ENCODE data around the gene TINCR. TPM values are rescaled to one million over a fixed set of nuclear protein-coding genes. Genes with fewer than 3 reads are reported as not detected.
"Not testable (repeated sequence)": the region's sequence is repeated elsewhere in the genome, so short reads cannot be mapped to it uniquely, and the experiment has no call there.

Gene TINCR
- total and polyA plus RNA-seq, 2 donors from 2014 or later, result 0.94 to 2.2 TPM

- DNase-seq (no peak), FAIRE-seq (no peak)
- TF ChIP-seq CTCF (IDR thresholded peaks at IDR 0.05; ENCODE audit: borderline replicate concordance, extremely low read depth, insufficient read depth), result no peak
- Histone ChIP-seq H3K9me3 (ENCODE audit: control insufficient read depth in 2 of 3, insufficient read depth in 1 of 3, low read length in 3 of 3) (no peaks in the 10 kb centered on the region), H3K4me3 (ENCODE audit: low read length in 3 of 3) (no peak overlapping the region), H3K36me3 (ENCODE audit: control insufficient read depth in 2 of 3, insufficient read depth in 3 of 3, low read length in 3 of 3) (peaks cover 21 to 72% (median 53%) of the 10 kb centered on the region in 3 donors), H3K4me1 (ENCODE audit: control insufficient read depth in 2 of 3, insufficient read depth in 2 of 3, low read depth in 1 of 3, low read length in 3 of 3) (peaks cover 0 to 10% (median 9%) of the 10 kb centered on the region in 3 donors), H3K27ac (ENCODE audit: low read depth in 2 of 2, low read length in 2 of 2) (no peak overlapping the region), H3K27me3 (ENCODE audit: control insufficient read depth, insufficient read depth, low read length) (no peaks in the 10 kb centered on the region), H3K9ac (ENCODE audit: low read length in 3 of 3) (no peak overlapping the region)
- intact Hi-C loops (cut with DNase I), result no loop called here
These were observed 45.4 kb upstream of the TINCR start for GRCh38 chr19:5612891-5613865.

GRCh38 chr19:5609881-5610448 lies 42.2 kb upstream of the TINCR start:
- intact Hi-C loops (cut with DNase I), result no loop called here

GRCh38 chr19:5608766-5609165 lies 41.0 kb upstream of the TINCR start:
- DNase-seq; intact Hi-C loops (cut with DNase I); H3K4me3 ChIP-seq (ENCODE audit: low read length in 3 of 3); H3K9ac ChIP-seq (ENCODE audit: low read length in 3 of 3); FAIRE-seq; H3K27me3 ChIP-seq (ENCODE audit: control insufficient read depth, insufficient read depth, low read length); H3K9me3 ChIP-seq (ENCODE audit: control insufficient read depth in 2 of 3, insufficient read depth in 1 of 3, low read length in 3 of 3): not testable (repeated sequence)
- Histone ChIP-seq H3K27ac (ENCODE audit: low read depth in 2 of 2, low read length in 2 of 2) (peak overlapping the region in 1 of 2 donors; percentile 45), H3K4me1 (ENCODE audit: control insufficient read depth in 2 of 3, insufficient read depth in 2 of 3, low read depth in 1 of 3, low read length in 3 of 3) (peaks cover 0 to 22% (median 13%) of the 10 kb centered on the region in 3 donors), H3K36me3 (ENCODE audit: control insufficient read depth in 2 of 3, insufficient read depth in 3 of 3, low read length in 3 of 3) (peaks cover 15 to 64% (median 55%) of the 10 kb centered on the region in 3 donors)

More at GRCh38 chr19:5609881-5610448, 42.2 kb upstream of the TINCR start:
- Histone ChIP-seq H3K9me3 (ENCODE audit: control insufficient read depth in 2 of 3, insufficient read depth in 1 of 3, low read length in 3 of 3) (no peaks in the 10 kb centered on the region), H3K27me3 (ENCODE audit: control insufficient read depth, insufficient read depth, low read length) (no peaks in the 10 kb centered on the region), H3K27ac (ENCODE audit: low read depth in 2 of 2, low read length in 2 of 2) (peak overlapping the region; percentile 39 to 58), H3K36me3 (ENCODE audit: control insufficient read depth in 2 of 3, insufficient read depth in 3 of 3, low read length in 3 of 3) (peaks cover 19 to 68% (median 52%) of the 10 kb centered on the region in 3 donors), H3K4me3 (ENCODE audit: low read length in 3 of 3) (no peak overlapping the region), H3K9ac (ENCODE audit: low read length in 3 of 3) (no peak overlapping the region), H3K4me1 (ENCODE audit: control insufficient read depth in 2 of 3, insufficient read depth in 2 of 3, low read depth in 1 of 3, low read length in 3 of 3) (peaks cover 0 to 22% (median 13%) of the 10 kb centered on the region in 3 donors)
- no peak for TF ChIP-seq CTCF (IDR thresholded peaks at IDR 0.05; ENCODE audit: borderline replicate concordance, extremely low read depth, insufficient read depth)
- FAIRE-seq (no peak), DNase-seq (no peak)

- Histone ChIP-seq H3K9ac (ENCODE audit: low read length in 3 of 3) (no peak overlapping the region), H3K27me3 (ENCODE audit: control insufficient read depth, insufficient read depth, low read length) (no peaks in the 10 kb centered on the region), H3K4me3 (ENCODE audit: low read length in 3 of 3) (no peak overlapping the region), H3K4me1 (ENCODE audit: control insufficient read depth in 2 of 3, insufficient read depth in 2 of 3, low read depth in 1 of 3, low read length in 3 of 3) (peaks cover 0 to 22% (median 13%) of the 10 kb centered on the region in 3 donors), H3K36me3 (ENCODE audit: control insufficient read depth in 2 of 3, insufficient read depth in 3 of 3, low read length in 3 of 3) (peaks cover 14 to 64% (median 55%) of the 10 kb centered on the region in 3 donors), H3K27ac (ENCODE audit: low read depth in 2 of 2, low read length in 2 of 2) (peak overlapping the region in 1 of 2 donors; percentile 18), H3K9me3 (ENCODE audit: control insufficient read depth in 2 of 3, insufficient read depth in 1 of 3, low read length in 3 of 3) (no peaks in the 10 kb centered on the region)
- no peak for FAIRE-seq
- no peak for DNase-seq
- TF ChIP-seq CTCF (IDR thresholded peaks at IDR 0.05; ENCODE audit: borderline replicate concordance, extremely low read depth, insufficient read depth), result no peak
- intact Hi-C loops (cut with DNase I), result no loop called here
These were observed 40.5 kb upstream of the TINCR start for GRCh38 chr19:5608291-5608690.

Data from kidney (tissue), 14 donors.